GM23338 (cell line): ENCODE results near the gene HCN2. TPM values are rescaled to one million over a fixed set of nuclear protein-coding genes. Genes with fewer than 3 reads are reported as not detected.

ENCODE experiments used
- ATAC-seq: fragments of 200-7000 bp; cut with Tn5 transposase; 3 replicates; pipeline ENCODE4 v1.9.1; 2020
- DNase-seq: peaks from one replicate; pipeline ENCODE4 v3.0.0-alpha.2; 2015; ENCODE audit warnings: low spot score
- H2AFZ ChIP-seq: fragments of 200-600 bp; sonication (generic); 2 replicates; pipeline ENCODE4 v1.8.0; 2016; ENCODE audit warnings: antibody characterized with exemption, mild to moderate bottlenecking, moderate library complexity
- H3F3A ChIP-seq: fragments of 200-600 bp; sonication (generic); replicated peaks from 2 replicates; pipeline ENCODE4 v1.8.0; 2017; ENCODE audit warnings: antibody characterized with exemption, mixed run types, low read depth
- H3K27ac ChIP-seq: fragments of 200-600 bp; sonication (generic); 2 replicates; pipeline ENCODE4 v1.6.1; 2016; ENCODE audit warnings: low read depth
- H3K27me3 ChIP-seq: fragments of 200-600 bp; sonication (generic); 2 replicates; pipeline ENCODE4 v1.8.0; 2016; ENCODE audit warnings: mild to moderate bottlenecking, mixed run types, moderate library complexity; ENCODE audit not compliant: insufficient read depth
- H3K36me3 ChIP-seq: fragments of 200-600 bp; sonication (generic); 2 replicates; pipeline ENCODE4 v1.8.0; 2016; ENCODE audit warnings: mild to moderate bottlenecking; ENCODE audit not compliant: insufficient read depth
- H3K4me1 ChIP-seq: fragments of 200-600 bp; sonication (generic); 2 replicates; pipeline ENCODE4 v1.8.0; 2016; ENCODE audit warnings: mild to moderate bottlenecking, moderate library complexity; ENCODE audit not compliant: insufficient read depth
- H3K4me2 ChIP-seq: fragments of 200-600 bp; sonication (generic); 2 replicates; pipeline ENCODE4 v1.7.1; 2017; ENCODE audit warnings: mixed run types
- H3K4me3 ChIP-seq: fragments of 200-600 bp; sonication (generic); 2 replicates; pipeline ENCODE4 v1.6.1; 2016; ENCODE audit warnings: mixed run types
- H3K79me2 ChIP-seq: fragments of 200-600 bp; sonication (generic); replicated peaks from 2 replicates; pipeline ENCODE4 v1.8.0; 2017; ENCODE audit warnings: mild to moderate bottlenecking; ENCODE audit not compliant: insufficient read depth
- H3K9me2 ChIP-seq: fragments of 200-600 bp; sonication (generic); 2 replicates; pipeline ENCODE4 v1.8.0; 2017; ENCODE audit not compliant: insufficient read depth
- H4K20me1 ChIP-seq: fragments of 200-600 bp; sonication (generic); replicated peaks from 2 replicates; pipeline ENCODE4 v1.8.0; 2017; ENCODE audit warnings: mild to moderate bottlenecking; ENCODE audit not compliant: insufficient read depth
- H3K27ac Mint-ChIP-seq: 2 replicates; pipeline ENCODE4 v1.8.0; 2020; ENCODE audit warnings: inconsistent platforms, mild to moderate bottlenecking, moderate library complexity, mixed read lengths
- H3K27me3 Mint-ChIP-seq: 3 replicates; pipeline ENCODE4 v1.8.0; 2022; ENCODE audit warnings: low read depth, mild to moderate bottlenecking, moderate library complexity, mixed read lengths, inconsistent platforms; ENCODE audit not compliant: insufficient read depth, poor library complexity
- H3K36me3 Mint-ChIP-seq: 3 replicates; pipeline ENCODE4 v1.8.0; 2021; ENCODE audit warnings: low read depth, mild to moderate bottlenecking, inconsistent platforms, moderate library complexity, mixed read lengths
- H3K4me1 Mint-ChIP-seq: 3 replicates; pipeline ENCODE4 v1.8.0; 2020; ENCODE audit warnings: mild to moderate bottlenecking, inconsistent platforms, mixed read lengths
- H3K4me3 Mint-ChIP-seq: 3 replicates; pipeline ENCODE4 v1.8.0; 2021; ENCODE audit warnings: moderate library complexity, mild to moderate bottlenecking, inconsistent platforms, mixed read lengths
- H3K9me3 Mint-ChIP-seq: 3 replicates; pipeline ENCODE4 v1.8.0; 2020; ENCODE audit warnings: moderate library complexity, mild to moderate bottlenecking, inconsistent platforms, mixed read lengths
- EZH2 ChIP-seq: fragments of 200-600 bp; sonication (generic); IDR thresholded peaks from one replicate; pipeline ENCODE4 v1.8.0; 2017; ENCODE audit warnings: antibody characterized with exemption, mild to moderate bottlenecking, low read depth; ENCODE audit not compliant: unreplicated experiment
- EZH2phosphoT487 ChIP-seq: fragments of 200-600 bp; sonication (generic); IDR thresholded peaks from one replicate; pipeline ENCODE4 v1.8.1; 2018; ENCODE audit warnings: antibody characterized with exemption; ENCODE audit not compliant: unreplicated experiment
- JUNB ChIP-seq: IDR thresholded peaks from one replicate; pipeline ENCODE4 v1.6.1; 2016; ENCODE audit warnings: antibody characterized with exemption; ENCODE audit not compliant: unreplicated experiment
- NANOG ChIP-seq: IDR thresholded peaks from 2 replicates; pipeline ENCODE4 v1.6.1; 2016; ENCODE audit warnings: antibody characterized with exemption, borderline replicate concordance
- POLR2AphosphoS5 ChIP-seq: IDR thresholded peaks from 2 replicates; pipeline ENCODE4 v1.6.1; 2016; ENCODE audit warnings: antibody characterized with exemption, low read depth
- STAT1 ChIP-seq: IDR thresholded peaks from one replicate; pipeline ENCODE4 v1.6.1; 2016; ENCODE audit warnings: antibody characterized with exemption; ENCODE audit not compliant: unreplicated experiment
- ZNF114 ChIP-seq: fragments of 250-450 bp; sonication (Bioruptor Pico); IDR thresholded peaks from 2 replicates; pipeline ENCODE4 v1.5.0; 2020; ENCODE audit warnings: mild to moderate bottlenecking, moderate library complexity
- ZNF331 ChIP-seq: fragments of 250-450 bp; sonication (Bioruptor Pico); IDR thresholded peaks from 2 replicates; pipeline ENCODE4 v1.5.0; 2020; ENCODE audit warnings: low read depth, mild to moderate bottlenecking, moderate library complexity
- polyA plus RNA-seq: library from polyadenylated mRNA; unstranded; fragments of >200 nt; fragmentation: Nextera tagmentation; extraction: Ambion mirVana; gene quantifications from 2 replicates; pipeline ENCODE4 v1.2.1, GENCODE V29; 2016
- total RNA-seq: library from RNA; depleted of rRNA; stranded (reverse); fragments of >200 nt; shearing (Covaris generic); gene quantifications from 2 replicates; pipeline ENCODE4 v1.2.3, GENCODE V29; 2014
- TF ChIP-seq, protein P1 (sequence below): fragments of 250-450 bp; sonication (Bioruptor Pico); IDR thresholded peaks from 2 replicates; pipeline ENCODE4 v1.5.0; 2020; ENCODE audit warnings: mild to moderate bottlenecking, moderate library complexity
- TF ChIP-seq, protein P2 (sequence below): IDR thresholded peaks from 2 replicates; pipeline ENCODE4 v1.6.1; 2016; ENCODE audit warnings: antibody characterized with exemption

The HCN2 gene
- total and polyA plus RNA-seq, 2 experiments from 2014 or later: 0.06 to 2.9 TPM

DNA sequence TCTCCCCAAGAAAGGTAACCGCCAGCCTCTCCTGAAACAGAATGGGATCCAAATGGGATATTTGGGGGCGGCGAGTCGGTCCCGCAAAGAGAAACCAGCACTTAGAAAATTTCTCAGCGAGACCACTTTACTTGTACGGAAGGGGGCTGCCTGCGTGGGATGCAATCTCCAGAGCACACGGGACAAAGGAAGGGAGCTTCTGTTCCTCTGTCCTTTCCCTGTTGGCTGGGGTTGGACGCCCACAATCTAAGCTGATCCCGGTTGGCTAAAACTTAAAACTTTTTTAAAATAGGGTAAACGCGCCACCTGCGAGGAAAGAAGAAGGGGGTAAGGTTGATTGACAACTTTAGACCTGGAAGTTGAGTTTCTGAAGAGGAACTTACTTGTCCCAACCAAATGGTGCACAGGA is 18.1 kb upstream of the HCN2 start:
- peak; percentile 69 for DNase-seq
- peaks cover 15% of the 10 kb centered on the region for H3F3A ChIP-seq
- no peaks in the 10 kb centered on the region for H3K27me3 ChIP-seq
- H4K20me1 ChIP-seq: peaks cover 27% of the 10 kb centered on the region
- H3K4me1 ChIP-seq: peaks cover 18% of the 10 kb centered on the region
- H3K79me2 ChIP-seq: peaks cover 42% of the 10 kb centered on the region
- peaks cover 40% of the 10 kb centered on the region for H3K36me3 Mint-ChIP-seq
- peaks cover 18% of the 10 kb centered on the region for H3K9me3 Mint-ChIP-seq
- H2AFZ ChIP-seq: peak overlapping the region; percentile 14; the same call in 1 of the 2 replicates
- ATAC-seq: peak; percentile 2; the same call in 2 of the 3 replicates
- H3K9me2 ChIP-seq: no peaks in the 10 kb centered on the region
- TF ChIP-seq, protein P1, sequence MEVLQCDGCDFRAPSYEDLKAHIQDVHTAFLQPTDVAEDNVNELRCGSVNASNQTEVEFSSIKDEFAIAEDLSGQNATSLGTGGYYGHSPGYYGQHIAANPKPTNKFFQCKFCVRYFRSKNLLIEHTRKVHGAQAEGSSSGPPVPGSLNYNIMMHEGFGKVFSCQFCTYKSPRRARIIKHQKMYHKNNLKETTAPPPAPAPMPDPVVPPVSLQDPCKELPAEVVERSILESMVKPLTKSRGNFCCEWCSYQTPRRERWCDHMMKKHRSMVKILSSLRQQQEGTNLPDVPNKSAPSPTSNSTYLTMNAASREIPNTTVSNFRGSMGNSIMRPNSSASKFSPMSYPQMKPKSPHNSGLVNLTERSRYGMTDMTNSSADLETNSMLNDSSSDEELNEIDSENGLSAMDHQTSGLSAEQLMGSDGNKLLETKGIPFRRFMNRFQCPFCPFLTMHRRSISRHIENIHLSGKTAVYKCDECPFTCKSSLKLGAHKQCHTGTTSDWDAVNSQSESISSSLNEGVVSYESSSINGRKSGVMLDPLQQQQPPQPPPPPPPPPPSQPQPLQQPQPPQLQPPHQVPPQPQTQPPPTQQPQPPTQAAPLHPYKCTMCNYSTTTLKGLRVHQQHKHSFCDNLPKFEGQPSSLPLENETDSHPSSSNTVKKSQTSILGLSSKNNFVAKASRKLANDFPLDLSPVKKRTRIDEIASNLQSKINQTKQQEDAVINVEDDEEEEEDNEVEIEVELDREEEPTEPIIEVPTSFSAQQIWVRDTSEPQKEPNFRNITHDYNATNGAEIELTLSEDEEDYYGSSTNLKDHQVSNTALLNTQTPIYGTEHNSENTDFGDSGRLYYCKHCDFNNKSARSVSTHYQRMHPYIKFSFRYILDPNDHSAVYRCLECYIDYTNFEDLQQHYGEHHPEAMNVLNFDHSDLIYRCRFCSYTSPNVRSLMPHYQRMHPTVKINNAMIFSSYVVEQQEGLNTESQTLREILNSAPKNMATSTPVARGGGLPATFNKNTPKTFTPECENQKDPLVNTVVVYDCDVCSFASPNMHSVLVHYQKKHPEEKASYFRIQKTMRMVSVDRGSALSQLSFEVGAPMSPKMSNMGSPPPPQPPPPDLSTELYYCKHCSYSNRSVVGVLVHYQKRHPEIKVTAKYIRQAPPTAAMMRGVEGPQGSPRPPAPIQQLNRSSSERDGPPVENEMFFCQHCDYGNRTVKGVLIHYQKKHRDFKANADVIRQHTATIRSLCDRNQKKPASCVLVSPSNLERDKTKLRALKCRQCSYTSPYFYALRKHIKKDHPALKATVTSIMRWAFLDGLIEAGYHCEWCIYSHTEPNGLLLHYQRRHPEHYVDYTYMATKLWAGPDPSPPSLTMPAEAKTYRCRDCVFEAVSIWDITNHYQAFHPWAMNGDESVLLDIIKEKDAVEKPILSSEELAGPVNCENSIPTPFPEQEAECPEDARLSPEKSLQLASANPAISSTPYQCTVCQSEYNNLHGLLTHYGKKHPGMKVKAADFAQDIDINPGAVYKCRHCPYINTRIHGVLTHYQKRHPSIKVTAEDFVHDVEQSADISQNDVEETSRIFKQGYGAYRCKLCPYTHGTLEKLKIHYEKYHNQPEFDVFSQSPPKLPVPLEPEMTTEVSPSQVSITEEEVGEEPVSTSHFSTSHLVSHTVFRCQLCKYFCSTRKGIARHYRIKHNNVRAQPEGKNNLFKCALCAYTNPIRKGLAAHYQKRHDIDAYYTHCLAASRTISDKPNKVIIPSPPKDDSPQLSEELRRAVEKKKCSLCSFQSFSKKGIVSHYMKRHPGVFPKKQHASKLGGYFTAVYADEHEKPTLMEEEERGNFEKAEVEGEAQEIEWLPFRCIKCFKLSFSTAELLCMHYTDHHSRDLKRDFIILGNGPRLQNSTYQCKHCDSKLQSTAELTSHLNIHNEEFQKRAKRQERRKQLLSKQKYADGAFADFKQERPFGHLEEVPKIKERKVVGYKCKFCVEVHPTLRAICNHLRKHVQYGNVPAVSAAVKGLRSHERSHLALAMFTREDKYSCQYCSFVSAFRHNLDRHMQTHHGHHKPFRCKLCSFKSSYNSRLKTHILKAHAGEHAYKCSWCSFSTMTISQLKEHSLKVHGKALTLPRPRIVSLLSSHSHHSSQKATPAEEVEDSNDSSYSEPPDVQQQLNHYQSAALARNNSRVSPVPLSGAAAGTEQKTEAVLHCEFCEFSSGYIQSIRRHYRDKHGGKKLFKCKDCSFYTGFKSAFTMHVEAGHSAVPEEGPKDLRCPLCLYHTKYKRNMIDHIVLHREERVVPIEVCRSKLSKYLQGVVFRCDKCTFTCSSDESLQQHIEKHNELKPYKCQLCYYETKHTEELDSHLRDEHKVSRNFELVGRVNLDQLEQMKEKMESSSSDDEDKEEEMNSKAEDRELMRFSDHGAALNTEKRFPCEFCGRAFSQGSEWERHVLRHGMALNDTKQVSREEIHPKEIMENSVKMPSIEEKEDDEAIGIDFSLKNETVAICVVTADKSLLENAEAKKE (CRISPR knock-in tag): no peak
- TF ChIP-seq JUNB (no peak), POLR2AphosphoS5 (no peak), STAT1 (no peak), EZH2 (no peak), NANOG (no peak), ZNF114 (CRISPR knock-in tag) (no peak), ZNF331 (CRISPR knock-in tag) (no peak), EZH2phosphoT487 (no peak)
- TF ChIP-seq, protein P2, sequence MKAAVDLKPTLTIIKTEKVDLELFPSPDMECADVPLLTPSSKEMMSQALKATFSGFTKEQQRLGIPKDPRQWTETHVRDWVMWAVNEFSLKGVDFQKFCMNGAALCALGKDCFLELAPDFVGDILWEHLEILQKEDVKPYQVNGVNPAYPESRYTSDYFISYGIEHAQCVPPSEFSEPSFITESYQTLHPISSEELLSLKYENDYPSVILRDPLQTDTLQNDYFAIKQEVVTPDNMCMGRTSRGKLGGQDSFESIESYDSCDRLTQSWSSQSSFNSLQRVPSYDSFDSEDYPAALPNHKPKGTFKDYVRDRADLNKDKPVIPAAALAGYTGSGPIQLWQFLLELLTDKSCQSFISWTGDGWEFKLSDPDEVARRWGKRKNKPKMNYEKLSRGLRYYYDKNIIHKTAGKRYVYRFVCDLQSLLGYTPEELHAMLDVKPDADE: no peak
- peak overlapping the region; percentile 83 for H3K4me3 Mint-ChIP-seq
- peak overlapping the region; percentile 97 for H3K27ac ChIP-seq
- peak overlapping the region; percentile 89 for H3K4me2 ChIP-seq
- peak overlapping the region; percentile 95 for H3K27ac Mint-ChIP-seq
- H3K4me3 ChIP-seq: peak overlapping the region; percentile 96
- H3K36me3 ChIP-seq: no peaks in the 10 kb centered on the region
- H3K4me1 Mint-ChIP-seq: peaks cover 27% of the 10 kb centered on the region
- H3K27me3 Mint-ChIP-seq: peaks cover 40% of the 10 kb centered on the region
